SK-N-MC (cell line): ENCODE data around the gene UBL4A.

Experiments
- EZH2 ChIP-seq: fragments of 200-600 bp; sonication (generic); IDR thresholded peaks from one replicate; pipeline ENCODE4 v1.6.1; 2017; ENCODE audit warnings: antibody characterized with exemption
- POLR2AphosphoS5 ChIP-seq: IDR thresholded peaks from 2 replicates; pipeline ENCODE4 v1.6.1; 2012; ENCODE audit warnings: mild to moderate bottlenecking, low read depth, low read length, borderline replicate concordance

- no peak for TF ChIP-seq POLR2AphosphoS5
- no peak for TF ChIP-seq EZH2
Observed at GRCh38 chrX:154457491-154458115, 28.8 kb downstream of the UBL4A start.
